ENCODE measurements around the gene RFLNA.

- peak; percentile 48 for TF ChIP-seq CTCF (IDR thresholded peaks at IDR 0.05; ENCODE audit: low read depth, low read length)
- TF ChIP-seq MYC (IDR thresholded peaks at IDR 0.05; ENCODE audit: low read depth, low read length): no peak
Observed at GRCh38 chr12:124332058-124332672, 37.3 kb downstream of the RFLNA start.

All from NB4 (cell line).